Activated CD8-positive, alpha-beta memory T cell treated with anti-CD3 and anti-CD28 coated beads for 36 hours (primary cell): ENCODE data around the gene SMTNL1. TPM values are rescaled to one million over a fixed set of nuclear protein-coding genes. Genes with fewer than 3 reads are reported as not detected.

Experiments used
- CTCF ChIA-PET: fragments of 350-600 bp; sonication (Branson Sonifier 250); formaldehyde crosslinking; loops from one replicate; lab custom pipeline; 2021; ENCODE audit warnings: antibody characterized with exemption; lab: Charles Lee
- POLR2A ChIA-PET: fragments of 350-600 bp; sonication (Branson Sonifier 250); formaldehyde crosslinking; loops from one replicate; lab custom pipeline; 2021; ENCODE audit warnings: antibody characterized with exemption; lab: Charles Lee
- total RNA-seq, 2 experiments: library from RNA; stranded (reverse); gene quantifications; one replicate each; pipeline ENCODE4 v1.2.3, GENCODE V29; 2021

The SMTNL1 gene
- total RNA-seq, 2 experiments from 2014 or later: not detected

DNA sequence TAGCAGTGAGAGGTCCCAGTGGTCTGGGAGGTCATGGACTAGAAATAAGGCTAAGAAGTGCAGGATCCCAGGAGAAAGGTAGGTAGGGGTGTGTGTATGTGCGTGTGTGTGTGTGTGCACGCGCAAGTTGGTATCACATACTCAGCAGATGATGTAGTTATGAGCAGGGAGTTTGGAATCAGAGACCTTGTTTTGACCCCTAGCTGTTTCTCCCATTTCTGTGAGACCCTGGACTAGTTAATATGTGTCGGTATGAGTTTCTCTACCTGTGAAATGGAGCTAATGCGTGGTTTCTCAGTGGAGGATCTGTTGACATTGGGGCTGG is 61.4 kb downstream of the SMTNL1 start:
- ChIA-PET POLR2A (no interaction called here), CTCF (interaction anchor here (0.6 kb wide), 1 partner anchor 24 kb away, joined by 3 read pairs; no protein-coding TSS in a partner anchor)

DNA sequence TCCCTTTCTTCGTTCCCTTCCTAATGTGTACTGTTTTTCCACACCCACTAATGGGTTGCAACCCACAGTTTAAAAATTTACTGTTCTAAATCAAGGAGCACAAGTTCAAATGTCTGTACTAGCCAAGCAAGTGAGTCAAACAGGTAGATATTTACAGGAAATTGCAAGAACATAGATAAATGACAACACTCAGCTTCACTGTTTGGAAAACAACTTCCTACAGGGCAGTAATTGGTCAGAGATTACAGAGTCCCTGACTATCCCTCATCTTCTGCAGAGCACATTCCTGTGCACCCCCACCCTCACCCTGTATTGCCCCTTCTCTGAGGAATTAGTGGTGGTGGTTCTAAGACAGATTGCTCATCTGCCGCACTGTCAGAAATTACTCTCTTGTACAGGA is 62.0 kb downstream of the SMTNL1 start:
- CTCF ChIA-PET: no interaction called here
- POLR2A ChIA-PET: no interaction called here

Other genes with a start within 250 kb of the SMTNL1 start
- 10 to 100 TPM; 13.3 to 13.8 TPM for gene TNKS1BP1, start 212.6 kb upstream of the SMTNL1 start, total RNA-seq
- 100 to 1,000 TPM; 311 to 314 TPM for gene SSRP1, start 201.7 kb upstream of the SMTNL1 start, total RNA-seq
- gene P2RX3, start 199.2 kb upstream of the SMTNL1 start, total RNA-seq: not detected
- not detected for gene PRG3, start 156.4 kb upstream of the SMTNL1 start, total RNA-seq
- 1 to 10 TPM in 1 of 2 experiments, not detected in 1; 1.0 TPM for gene PRG2, start 146.9 kb upstream of the SMTNL1 start, total RNA-seq
- gene SLC43A3, start 110.5 kb upstream of the SMTNL1 start, total RNA-seq: 100 to 1,000 TPM; 444 to 465 TPM
- gene RTN4RL2, start 77.1 kb upstream of the SMTNL1 start, total RNA-seq: under 1 TPM; 0.23 to 0.36 TPM
- 10 to 100 TPM; 35.1 to 36.3 TPM for gene SLC43A1, start 21.9 kb upstream of the SMTNL1 start, total RNA-seq
- gene TIMM10, start 6.8 kb upstream of the SMTNL1 start, total RNA-seq: 100 to 1,000 TPM; 137 to 140 TPM
- 10 to 100 TPM; 81.3 to 88.9 TPM for gene UBE2L6, start 30.1 kb downstream of the SMTNL1 start, total RNA-seq
- gene SERPING1, start 60.1 kb downstream of the SMTNL1 start, total RNA-seq: not detected
- not detected for gene YPEL4, start 112.3 kb downstream of the SMTNL1 start, total RNA-seq
- 10 to 100 TPM; 19.8 to 20.5 TPM for gene CLP1, start 120.2 kb downstream of the SMTNL1 start, total RNA-seq
- 10 to 100 TPM; 81.9 to 82.2 TPM for gene ZDHHC5, start 130.5 kb downstream of the SMTNL1 start, total RNA-seq
- 10 to 100 TPM; 16.4 to 18.0 TPM for gene MED19, start 174.6 kb downstream of the SMTNL1 start, total RNA-seq
- 100 to 1,000 TPM; 115 to 116 TPM for gene TMX2, start 175.0 kb downstream of the SMTNL1 start, total RNA-seq
- gene SELENOH, start 203.9 kb downstream of the SMTNL1 start, total RNA-seq: 100 to 1,000 TPM; 238 to 252 TPM
- gene BTBD18, start 214.2 kb downstream of the SMTNL1 start, total RNA-seq: not detected
- gene CTNND1, start 224.2 kb downstream of the SMTNL1 start, total RNA-seq: 1 to 10 TPM; 3.4 to 4.4 TPM